Right atrium auricular region (tissue), 2 donors: ENCODE results near the gene PAGE2B. TPM values are rescaled to one million over a fixed set of nuclear protein-coding genes. Genes with fewer than 3 reads are reported as not detected.
A peak's percentile ranks its signal among the peaks of the same experiment; 100 is the strongest.
"Not testable (repeated sequence)": the region's sequence is repeated elsewhere in the genome, so short reads cannot be mapped to it uniquely, and the experiment has no call there.

ENCODE experiments used
- DNase-seq: peaks from one replicate; pipeline ENCODE4 v3.0.0-alpha.2; 2019; ENCODE audit warnings: low spot score
- H3K27ac ChIP-seq, 2 donors: fragments of 200-600 bp; sonication (generic); 1 replicate in 1 of 2; 2 replicates in 1 of 2; pipeline ENCODE4 v1.5.1; 2016 to 2019
- H3K27me3 ChIP-seq, 2 donors: fragments of 200-600 bp; sonication (generic); one replicate each; pipeline versions ENCODE4 v1.5.1 to v1.6.0; 2017 to 2019
- H3K36me3 ChIP-seq: fragments of 200-600 bp; sonication (generic); one replicate; pipeline ENCODE4 v1.5.1; 2016
- H3K4me1 ChIP-seq, 2 donors: fragments of 200-600 bp; sonication (generic); one replicate each; pipeline versions ENCODE4 v1.5.1 to v1.6.0; 2017 to 2019
- H3K4me3 ChIP-seq, 2 donors: fragments of 200-600 bp; sonication (generic); 1 replicate in 1 of 2; 2 replicates in 1 of 2; pipeline ENCODE4 v1.5.1; 2017 to 2019; ENCODE audit warnings: mild to moderate bottlenecking in 1 of 2, moderate library complexity in 1 of 2
- H3K9me3 ChIP-seq, 2 donors: fragments of 200-600 bp; sonication (generic); one replicate each; pipeline ENCODE4 v1.5.1; 2019
- total RNA-seq, 2 donors: library from RNA; depleted of rRNA; stranded (reverse); fragments of >200 nt; gene quantifications; one replicate each; pipeline ENCODE4 v1.1.0, GENCODE V29; 2016
- TF ChIP-seq, protein P1 (sequence below), 2 donors: fragments of 200-600 bp; sonication (generic); IDR thresholded peaks; one replicate each; pipeline ENCODE4 v1.5.1; 2019; ENCODE audit warnings: antibody characterized with exemption in 2 of 2

The PAGE2B gene
- total RNA-seq, 2 donors from 2014 or later: not detected

GRCh38 chrX:55057675-55058249 lies 17.1 kb upstream of the PAGE2B start:
- Histone ChIP-seq H3K27ac (no peak overlapping the region), H3K9me3 (no peaks in the 10 kb centered on the region), H3K4me3 (peak overlapping the region in 1 of 2 donors; percentile 23), H3K36me3 (no peaks in the 10 kb centered on the region), H3K27me3 (no peaks in the 10 kb centered on the region), H3K4me1 (no peaks in the 10 kb centered on the region)
- TF ChIP-seq, protein P1, sequence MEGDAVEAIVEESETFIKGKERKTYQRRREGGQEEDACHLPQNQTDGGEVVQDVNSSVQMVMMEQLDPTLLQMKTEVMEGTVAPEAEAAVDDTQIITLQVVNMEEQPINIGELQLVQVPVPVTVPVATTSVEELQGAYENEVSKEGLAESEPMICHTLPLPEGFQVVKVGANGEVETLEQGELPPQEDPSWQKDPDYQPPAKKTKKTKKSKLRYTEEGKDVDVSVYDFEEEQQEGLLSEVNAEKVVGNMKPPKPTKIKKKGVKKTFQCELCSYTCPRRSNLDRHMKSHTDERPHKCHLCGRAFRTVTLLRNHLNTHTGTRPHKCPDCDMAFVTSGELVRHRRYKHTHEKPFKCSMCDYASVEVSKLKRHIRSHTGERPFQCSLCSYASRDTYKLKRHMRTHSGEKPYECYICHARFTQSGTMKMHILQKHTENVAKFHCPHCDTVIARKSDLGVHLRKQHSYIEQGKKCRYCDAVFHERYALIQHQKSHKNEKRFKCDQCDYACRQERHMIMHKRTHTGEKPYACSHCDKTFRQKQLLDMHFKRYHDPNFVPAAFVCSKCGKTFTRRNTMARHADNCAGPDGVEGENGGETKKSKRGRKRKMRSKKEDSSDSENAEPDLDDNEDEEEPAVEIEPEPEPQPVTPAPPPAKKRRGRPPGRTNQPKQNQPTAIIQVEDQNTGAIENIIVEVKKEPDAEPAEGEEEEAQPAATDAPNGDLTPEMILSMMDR (IDR thresholded peaks at IDR 0.05): peak; percentile 59 to 82
- no peak for DNase-seq

- H3K27ac ChIP-seq, H3K36me3 ChIP-seq, H3K4me1 ChIP-seq, DNase-seq, H3K4me3 ChIP-seq, H3K27me3 ChIP-seq: not testable (repeated sequence)
- peaks cover 0 to 14% of the 10 kb centered on the region in 2 donors for H3K9me3 ChIP-seq
Measured at GRCh38 chrX:55067180-55067579, 7.7 kb upstream of the PAGE2B start.

GRCh38 chrX:55072286-55072685 lies 2.5 kb upstream of the PAGE2B start:
- H3K4me3 ChIP-seq: no peak overlapping the region
- peaks cover 0 to 11% of the 10 kb centered on the region in 2 donors for H3K9me3 ChIP-seq
- no peak overlapping the region for H3K27ac ChIP-seq
- no peaks in the 10 kb centered on the region for H3K27me3 ChIP-seq
- TF ChIP-seq, protein P1 (IDR thresholded peaks at IDR 0.05): no peak
- H3K36me3 ChIP-seq: no peaks in the 10 kb centered on the region
- H3K4me1 ChIP-seq: no peaks in the 10 kb centered on the region
- no peak for DNase-seq

DNA sequence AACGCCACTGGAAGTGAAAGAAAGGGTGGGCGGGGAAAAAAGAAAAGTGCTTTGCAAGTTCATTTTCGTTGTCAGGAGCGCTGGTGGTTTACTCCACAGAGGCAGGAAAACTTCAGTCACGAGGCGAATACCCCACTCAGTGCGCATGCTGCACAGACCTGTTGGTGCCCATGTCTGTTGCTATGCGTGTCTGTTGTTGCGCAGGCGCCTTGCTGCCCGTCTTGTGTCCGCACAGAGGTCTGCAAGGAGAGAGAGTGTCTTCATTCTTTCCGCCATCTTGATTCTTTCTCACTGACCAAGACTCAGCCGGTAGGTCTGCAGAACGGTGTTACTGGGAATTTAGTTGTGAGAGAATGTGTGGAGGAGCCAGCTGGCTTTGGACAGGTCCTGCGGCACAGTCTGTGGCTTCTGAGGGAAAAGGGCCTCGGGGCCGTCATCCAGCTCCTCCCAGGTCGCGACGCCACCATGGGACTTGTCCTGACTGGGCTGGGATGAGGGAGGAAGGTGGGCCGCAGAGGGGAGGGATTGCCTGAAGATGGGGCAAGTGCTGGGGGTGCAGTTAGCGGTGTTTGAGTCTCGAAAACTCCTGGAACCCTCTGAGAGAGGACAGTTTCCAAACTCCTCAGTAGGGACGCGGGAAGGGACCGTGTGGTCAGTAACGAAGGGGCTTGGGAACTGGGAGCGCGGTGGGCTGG lies 14.1 kb downstream of the PAGE2B start, which contains the start of gene PAGE2:
Gene PAGE2 (plus strand): TSS at position 224 of the 695 bp plus-strand sequence. CDS start 1,003 bp downstream, outside the sequence.
- no peak for DNase-seq
- Histone ChIP-seq H3K4me1 (no peaks in the 10 kb centered on the region), H3K36me3 (no peaks in the 10 kb centered on the region), H3K27me3 (no peaks in the 10 kb centered on the region), H3K4me3 (no peak within 1 kb of the TSS), H3K27ac (no peak within 1 kb of the TSS), H3K9me3 (peaks cover 0 to 4% of the 10 kb centered on the region in 2 donors)
- TF ChIP-seq, protein P1 (IDR thresholded peaks at IDR 0.05): no peak

DNA sequence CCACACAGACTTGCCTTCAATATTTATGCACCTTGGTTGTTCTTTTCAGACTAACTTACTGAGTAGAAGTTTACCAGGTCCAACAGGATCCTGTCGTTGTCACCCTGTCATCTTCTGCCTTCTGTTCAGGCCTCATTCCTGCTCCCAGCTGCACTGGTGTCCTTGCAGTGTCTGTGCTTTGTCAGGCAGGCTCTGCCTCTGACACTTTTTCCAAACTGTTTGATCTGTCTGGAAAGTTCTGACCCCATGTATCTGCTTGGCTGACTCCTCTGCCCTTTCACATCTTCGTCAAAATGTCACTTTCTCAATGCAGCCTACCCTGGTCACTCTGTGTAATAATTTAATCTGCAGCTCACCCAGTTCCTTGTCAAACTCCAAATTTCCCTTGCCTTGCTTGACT lies 23.9 kb downstream of the PAGE2B start:
- TF ChIP-seq, protein P1 (IDR thresholded peaks at IDR 0.05): no peak
- Histone ChIP-seq H3K4me1 (no peaks in the 10 kb centered on the region), H3K4me3 (no peak overlapping the region), H3K36me3 (no peaks in the 10 kb centered on the region), H3K27me3 (no peaks in the 10 kb centered on the region), H3K9me3 (no peaks in the 10 kb centered on the region), H3K27ac (no peak overlapping the region)
- no peak for DNase-seq

GRCh38 chrX:55099162-55099561 lies 24.3 kb downstream of the PAGE2B start:
- Histone ChIP-seq H3K4me1 (no peaks in the 10 kb centered on the region), H3K27me3 (no peaks in the 10 kb centered on the region), H3K4me3 (no peak overlapping the region), H3K36me3 (no peaks in the 10 kb centered on the region), H3K9me3 (no peaks in the 10 kb centered on the region), H3K27ac (no peak overlapping the region)
- TF ChIP-seq, protein P1 (IDR thresholded peaks at IDR 0.05): no peak
- no peak for DNase-seq
